Fibroblast of villous mesenchyme (primary cell): Measurements from ENCODE around the gene CD36. TPM values are rescaled to one million over a fixed set of nuclear protein-coding genes. Genes with fewer than 3 reads are reported as not detected.
A peak's percentile ranks its signal among the peaks of the same experiment; 100 is the strongest.

Experiments
- DNase-seq: peaks from one replicate; pipeline ENCODE4 v3.0.0-alpha.2; 2010; ENCODE audit warnings: low read depth
- H3K4me3 ChIP-seq: 2 replicates; pipeline ENCODE4 v1.5.1; 2011; ENCODE audit warnings: low read depth, mild to moderate bottlenecking, low read length
- CTCF ChIP-seq: IDR thresholded peaks from 2 replicates; pipeline ENCODE4 v1.5.1; 2012; ENCODE audit warnings: low read depth, mild to moderate bottlenecking, low read length; ENCODE audit not compliant: insufficient read depth
- total RNA-seq: library from RNA; depleted of rRNA; stranded (reverse); fragments of >200 nt; gene quantifications from 2 replicates; pipeline ENCODE4 v1.2.3, GENCODE V29; 2012

Gene CD36
- total RNA-seq, 1 donor = 4.3 TPM

DNA sequence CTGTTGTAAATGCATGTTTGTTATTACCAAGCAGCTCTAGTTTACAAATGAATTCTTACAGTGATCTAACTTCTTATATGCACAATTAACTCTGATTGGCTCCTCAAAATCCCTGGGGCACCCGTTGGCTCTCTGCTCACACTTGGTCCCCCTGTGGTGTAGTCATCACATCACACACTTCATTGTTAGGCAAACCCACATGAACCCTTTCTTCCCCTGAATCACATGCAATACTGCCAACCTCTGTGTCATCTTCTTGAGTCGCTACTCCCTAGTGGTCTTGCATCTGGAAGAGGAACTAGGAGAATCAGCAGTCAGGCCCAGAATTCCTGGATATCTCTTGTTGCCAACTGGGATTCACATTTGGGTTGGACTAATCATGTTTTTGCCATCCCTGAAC is 73.1 kb downstream of the CD36 start:
- DNase-seq = no peak
- no peak for TF ChIP-seq CTCF
- H3K4me3 ChIP-seq = no peak overlapping the region

- H3K4me3 ChIP-seq = no peak overlapping the region
- peak; percentile 48 for DNase-seq
- TF ChIP-seq CTCF = no peak
Observed at GRCh38 chr7:80719261-80719660, 80.8 kb downstream of the CD36 start.

- no peak overlapping the region for H3K4me3 ChIP-seq
- no peak for DNase-seq
- no peak for TF ChIP-seq CTCF
Observed at GRCh38 chr7:80720146-80720545, 81.7 kb downstream of the CD36 start.

GRCh38 chr7:80721883-80722615 is 83.6 kb downstream of the CD36 start:
- H3K4me3 ChIP-seq = no peak overlapping the region
- peak; percentile 87 for DNase-seq
- no peak for TF ChIP-seq CTCF

- no peak overlapping the region for H3K4me3 ChIP-seq
- peak; percentile 98 for DNase-seq
- no peak for TF ChIP-seq CTCF
Observed at GRCh38 chr7:80722616-80723195, 84.3 kb downstream of the CD36 start.

DNA sequence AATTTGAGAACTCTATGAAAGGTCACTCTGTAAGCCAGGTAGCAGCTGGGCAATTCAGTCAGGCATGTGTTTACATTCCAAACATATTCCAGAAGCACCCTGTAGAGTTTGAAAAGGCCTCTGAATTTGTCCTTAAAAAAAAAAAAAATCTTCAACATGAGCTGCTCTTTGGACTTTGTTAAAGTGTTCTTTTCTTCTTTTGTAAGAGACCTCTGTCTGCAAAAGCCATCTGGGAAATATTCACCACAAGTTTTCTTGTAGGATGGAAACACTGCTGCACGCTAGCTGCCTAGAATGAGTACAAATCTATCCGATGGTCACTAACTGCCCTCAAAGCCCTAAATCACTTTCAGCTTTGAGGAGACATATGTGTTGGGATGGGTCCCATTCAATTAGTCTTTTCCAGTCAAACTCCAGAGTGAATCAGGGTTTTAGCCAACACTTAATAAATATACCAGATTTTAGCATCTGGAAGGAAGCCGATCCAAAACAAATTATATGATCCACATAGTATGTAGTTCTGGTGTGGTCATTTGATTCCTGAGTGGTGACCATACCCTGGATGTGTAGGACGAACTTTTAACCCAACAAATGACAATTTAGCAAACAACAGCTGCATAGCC is 85.9 kb downstream of the CD36 start:
- TF ChIP-seq CTCF = no peak
- DNase-seq = peak; percentile 72
- H3K4me3 ChIP-seq = no peak overlapping the region

- no peak for DNase-seq
- H3K4me3 ChIP-seq = no peak overlapping the region
- no peak for TF ChIP-seq CTCF
Observed at GRCh38 chr7:80725181-80725611, 86.8 kb downstream of the CD36 start.
